ENCODE measurements around the gene ATG4A. TPM values are rescaled to one million over a fixed set of nuclear protein-coding genes. Genes with fewer than 3 reads are reported as not detected.

ATG4A gene
- total RNA-seq, 2 experiments from 2014 or later: 6.5 to 9.2 TPM

DNA sequence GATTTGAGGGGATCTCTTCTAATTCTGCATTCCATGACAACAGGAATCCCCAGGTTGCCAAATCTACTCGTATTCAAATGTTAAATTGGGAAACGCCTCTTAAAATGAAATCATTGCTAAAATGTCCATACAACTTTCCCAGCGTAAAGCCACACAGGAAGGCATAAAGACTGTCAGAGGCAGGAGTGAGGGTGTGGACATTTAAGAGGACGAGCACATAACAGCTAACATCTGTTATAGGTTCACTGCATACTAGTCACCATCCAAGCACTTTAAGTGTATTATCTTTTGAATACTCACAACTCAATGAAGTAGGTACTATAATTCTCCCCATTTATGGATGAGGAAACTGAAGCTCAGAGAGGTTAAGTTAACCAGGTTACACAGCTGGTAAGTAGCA, 35.6 kb downstream of the ATG4A start:
- peaks cover 8% of the 10 kb centered on the region for H3K36me3 Mint-ChIP-seq (ENCODE audit: low read depth)
- POLR2A ChIA-PET: no interaction called here
- no peak for ATAC-seq
- intact Hi-C loops (cut with micrococcal nuclease): no loop called here
- no peak for DNase-seq
- no peaks in the 10 kb centered on the region for H3K4me1 Mint-ChIP-seq (ENCODE audit: low read depth)
- H3K9me3 Mint-ChIP-seq: no peaks in the 10 kb centered on the region
- no peak overlapping the region for H3K4me3 Mint-ChIP-seq
- H3K27ac Mint-ChIP-seq: no peak overlapping the region
- TF ChIP-seq, protein P1, sequence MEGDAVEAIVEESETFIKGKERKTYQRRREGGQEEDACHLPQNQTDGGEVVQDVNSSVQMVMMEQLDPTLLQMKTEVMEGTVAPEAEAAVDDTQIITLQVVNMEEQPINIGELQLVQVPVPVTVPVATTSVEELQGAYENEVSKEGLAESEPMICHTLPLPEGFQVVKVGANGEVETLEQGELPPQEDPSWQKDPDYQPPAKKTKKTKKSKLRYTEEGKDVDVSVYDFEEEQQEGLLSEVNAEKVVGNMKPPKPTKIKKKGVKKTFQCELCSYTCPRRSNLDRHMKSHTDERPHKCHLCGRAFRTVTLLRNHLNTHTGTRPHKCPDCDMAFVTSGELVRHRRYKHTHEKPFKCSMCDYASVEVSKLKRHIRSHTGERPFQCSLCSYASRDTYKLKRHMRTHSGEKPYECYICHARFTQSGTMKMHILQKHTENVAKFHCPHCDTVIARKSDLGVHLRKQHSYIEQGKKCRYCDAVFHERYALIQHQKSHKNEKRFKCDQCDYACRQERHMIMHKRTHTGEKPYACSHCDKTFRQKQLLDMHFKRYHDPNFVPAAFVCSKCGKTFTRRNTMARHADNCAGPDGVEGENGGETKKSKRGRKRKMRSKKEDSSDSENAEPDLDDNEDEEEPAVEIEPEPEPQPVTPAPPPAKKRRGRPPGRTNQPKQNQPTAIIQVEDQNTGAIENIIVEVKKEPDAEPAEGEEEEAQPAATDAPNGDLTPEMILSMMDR (IDR thresholded peaks at IDR 0.05): no peak
- CTCF ChIA-PET: interaction anchor here (2.1 kb wide), 1 partner anchor 12 kb away, joined by 6 read pairs; no protein-coding TSS in a partner anchor
- no peaks in the 10 kb centered on the region for H3K27me3 Mint-ChIP-seq

DNA sequence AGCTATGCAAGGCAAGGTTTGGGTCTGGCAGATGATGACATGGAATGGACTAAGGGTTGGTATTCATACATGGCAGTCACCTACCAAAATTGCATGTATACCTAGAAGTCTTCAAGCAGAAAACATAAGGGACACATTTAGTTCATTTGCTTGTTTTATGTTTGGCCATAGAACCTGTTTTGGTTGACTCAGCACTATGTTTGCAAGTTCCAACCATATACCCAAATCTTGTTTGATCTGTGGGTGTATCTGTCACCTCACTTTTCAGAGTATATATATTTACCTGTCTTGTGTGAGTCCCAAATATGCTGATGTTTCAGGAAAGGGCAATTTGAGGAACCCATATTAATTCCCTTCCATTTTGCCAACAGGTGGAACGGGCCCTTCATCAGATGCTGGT, 39.3 kb downstream of the ATG4A start:
- Mint-ChIP-seq H3K36me3 (ENCODE audit: low read depth) (peaks cover 9% of the 10 kb centered on the region), H3K9me3 (no peaks in the 10 kb centered on the region), H3K4me1 (ENCODE audit: low read depth) (no peaks in the 10 kb centered on the region), H3K4me3 (no peak overlapping the region), H3K27ac (no peak overlapping the region), H3K27me3 (no peaks in the 10 kb centered on the region)
- DNase-seq (no peak), ATAC-seq (no peak)
- ChIA-PET CTCF (no interaction called here), POLR2A (no interaction called here)
- intact Hi-C loops (cut with micrococcal nuclease): no loop called here
- TF ChIP-seq, protein P1 (IDR thresholded peaks at IDR 0.05): no peak

DNA sequence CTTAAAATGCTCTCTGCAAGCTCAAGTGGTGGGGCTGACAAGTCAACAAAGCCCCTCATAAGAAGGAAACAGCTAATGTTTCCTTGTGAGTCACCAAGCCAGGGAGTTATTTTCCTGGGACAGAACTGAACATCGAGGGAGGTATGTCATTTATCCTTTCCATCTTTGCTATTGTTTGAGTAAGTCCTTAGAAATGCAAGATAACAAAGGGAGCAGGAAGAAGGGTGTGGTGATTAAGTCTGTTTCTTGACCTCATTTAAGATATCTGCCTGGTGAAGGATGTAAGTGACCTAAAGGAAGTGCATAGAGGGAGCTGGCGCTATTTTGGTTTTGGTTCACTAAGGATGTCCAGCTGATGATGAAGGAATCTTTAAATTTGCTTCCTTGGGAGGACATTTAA, 39.9 kb downstream of the ATG4A start:
- ChIA-PET POLR2A (no interaction called here), CTCF (no interaction called here)
- H3K9me3 Mint-ChIP-seq: no peaks in the 10 kb centered on the region
- TF ChIP-seq, protein P1 (IDR thresholded peaks at IDR 0.05): no peak
- no peak overlapping the region for H3K4me3 Mint-ChIP-seq
- ATAC-seq (no peak), DNase-seq (no peak)
- no peaks in the 10 kb centered on the region for H3K27me3 Mint-ChIP-seq
- no peaks in the 10 kb centered on the region for H3K4me1 Mint-ChIP-seq (ENCODE audit: low read depth)
- H3K27ac Mint-ChIP-seq: no peak overlapping the region
- H3K36me3 Mint-ChIP-seq (ENCODE audit: low read depth): peaks cover 9% of the 10 kb centered on the region
- intact Hi-C loops (cut with micrococcal nuclease): no loop called here

DNA sequence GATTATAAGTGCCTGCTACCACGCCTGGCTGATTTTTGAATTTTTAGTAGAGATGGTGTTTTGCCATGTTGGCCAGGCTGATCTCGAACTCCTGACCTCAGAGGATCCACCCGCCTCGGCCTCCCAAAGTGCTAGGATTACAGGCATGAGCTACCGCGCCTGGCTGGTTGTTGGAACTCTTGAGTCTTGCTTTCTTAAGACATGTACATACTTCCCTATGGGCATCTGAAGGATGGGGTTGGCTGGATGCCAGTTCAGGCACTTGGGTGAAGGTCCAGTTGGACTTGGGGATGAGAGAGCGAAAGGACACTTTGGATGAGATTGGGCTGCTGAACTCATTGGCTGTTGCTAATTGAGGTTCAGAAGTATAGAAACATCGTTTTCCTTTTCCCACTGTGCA, 40.5 kb downstream of the ATG4A start:
- ChIA-PET POLR2A (no interaction called here), CTCF (no interaction called here)
- H3K9me3 Mint-ChIP-seq: no peaks in the 10 kb centered on the region
- H3K27me3 Mint-ChIP-seq: no peaks in the 10 kb centered on the region
- TF ChIP-seq, protein P1 (IDR thresholded peaks at IDR 0.05): no peak
- H3K4me1 Mint-ChIP-seq (ENCODE audit: low read depth): no peaks in the 10 kb centered on the region
- no peak overlapping the region for H3K27ac Mint-ChIP-seq
- H3K4me3 Mint-ChIP-seq: no peak overlapping the region
- peaks cover 10% of the 10 kb centered on the region for H3K36me3 Mint-ChIP-seq (ENCODE audit: low read depth)
- intact Hi-C loops (cut with micrococcal nuclease): no loop called here
- ATAC-seq (no peak), DNase-seq (no peak)

DNA sequence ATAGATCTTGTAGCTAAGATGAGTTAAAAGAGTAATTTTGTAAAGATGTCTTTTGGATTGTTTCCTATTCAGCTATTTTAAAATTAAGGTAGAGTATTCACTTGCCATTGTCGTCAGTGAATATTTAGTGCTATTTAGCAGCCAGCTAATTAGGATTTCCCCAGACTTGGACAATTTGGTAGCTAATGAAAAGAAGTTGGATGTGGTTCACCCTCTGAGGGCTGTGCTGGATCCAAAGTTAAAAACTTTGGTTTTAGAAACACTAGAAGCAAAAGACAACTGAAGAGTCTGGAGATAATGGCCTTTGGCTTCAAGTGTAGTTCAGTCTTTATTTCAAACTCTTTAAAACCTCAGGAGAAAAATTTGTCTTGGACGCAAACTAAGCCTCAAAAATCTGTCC, 41.3 kb downstream of the ATG4A start:
- intact Hi-C loops (cut with micrococcal nuclease): no loop called here
- POLR2A ChIA-PET: no interaction called here
- H3K27ac Mint-ChIP-seq: no peak overlapping the region
- DNase-seq: no peak
- TF ChIP-seq, protein P1 (IDR thresholded peaks at IDR 0.05): no peak
- no peak for ATAC-seq
- peaks cover 14% of the 10 kb centered on the region for H3K36me3 Mint-ChIP-seq (ENCODE audit: low read depth)
- H3K27me3 Mint-ChIP-seq: no peaks in the 10 kb centered on the region
- CTCF ChIA-PET: no interaction called here
- H3K4me3 Mint-ChIP-seq: no peak overlapping the region
- H3K4me1 Mint-ChIP-seq (ENCODE audit: low read depth): no peaks in the 10 kb centered on the region
- H3K9me3 Mint-ChIP-seq: no peaks in the 10 kb centered on the region

Data from activated CD8-positive, alpha-beta T cell treated with anti-CD3 and anti-CD28 coated beads for 36 hours (primary cell).